Stimulated activated CD4-positive, alpha-beta T cell treated with anti-CD3 and anti-CD28 coated beads, Interleukin-15, amount 100 ng/mL, for 24 hours (primary cell): Measurements from ENCODE around the gene KCNK2.
"Not testable (repeated sequence)": the region's sequence is repeated elsewhere in the genome, so short reads cannot be mapped to it uniquely, and the experiment has no call there.

ENCODE experiments used
- DNase-seq: peaks from one replicate; pipeline ENCODE4 v3.0.0-alpha.2; 2020

The KCNK2 gene

GRCh38 chr1:215160351-215160750, 77.8 kb downstream of the KCNK2 start:
- no peak for DNase-seq

DNA sequence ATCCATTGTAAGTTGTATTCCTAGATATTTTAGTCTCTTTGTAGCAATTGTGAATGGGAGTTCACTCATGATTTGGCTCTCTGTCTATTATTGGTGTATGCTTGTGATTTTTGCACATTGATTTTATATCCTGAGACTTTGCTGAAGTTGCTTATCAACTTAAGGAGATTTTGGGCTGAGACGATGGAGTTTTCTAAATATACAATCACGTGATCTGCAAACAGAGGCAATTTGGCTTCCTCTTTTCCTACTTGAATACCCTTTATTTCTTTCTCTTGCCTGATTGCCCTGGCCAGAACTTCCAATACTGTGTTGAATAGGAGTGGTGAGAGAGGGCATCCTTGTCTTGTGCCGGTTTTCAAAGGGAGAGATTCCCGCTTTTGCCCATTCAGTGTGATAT, 80.6 kb downstream of the KCNK2 start:
- not testable (repeated sequence) for DNase-seq

DNA sequence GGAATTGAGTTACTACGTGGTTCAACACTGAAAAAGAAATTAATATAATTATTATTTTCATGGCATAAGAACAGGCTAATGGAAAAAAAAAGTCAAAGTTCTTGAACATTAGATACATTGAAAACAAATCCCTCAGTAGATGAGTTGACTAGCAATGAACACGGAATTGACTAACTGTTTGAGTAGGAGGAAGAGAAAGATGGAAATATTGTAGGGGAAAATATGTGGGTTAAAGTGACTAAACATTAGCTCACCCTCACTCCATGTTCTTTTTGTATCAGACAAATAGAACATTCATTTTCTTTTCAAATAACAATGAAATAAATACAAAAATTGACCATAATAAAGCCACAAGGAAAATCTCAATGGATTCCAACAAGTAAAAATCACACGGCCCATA, 84.3 kb downstream of the KCNK2 start:
- no peak for DNase-seq

- no peak for DNase-seq
Measured at GRCh38 chr1:215181518-215181917, 99.0 kb downstream of the KCNK2 start.

- DNase-seq, result no peak
Measured at GRCh38 chr1:215185067-215185620, 102.6 kb downstream of the KCNK2 start.

DNA sequence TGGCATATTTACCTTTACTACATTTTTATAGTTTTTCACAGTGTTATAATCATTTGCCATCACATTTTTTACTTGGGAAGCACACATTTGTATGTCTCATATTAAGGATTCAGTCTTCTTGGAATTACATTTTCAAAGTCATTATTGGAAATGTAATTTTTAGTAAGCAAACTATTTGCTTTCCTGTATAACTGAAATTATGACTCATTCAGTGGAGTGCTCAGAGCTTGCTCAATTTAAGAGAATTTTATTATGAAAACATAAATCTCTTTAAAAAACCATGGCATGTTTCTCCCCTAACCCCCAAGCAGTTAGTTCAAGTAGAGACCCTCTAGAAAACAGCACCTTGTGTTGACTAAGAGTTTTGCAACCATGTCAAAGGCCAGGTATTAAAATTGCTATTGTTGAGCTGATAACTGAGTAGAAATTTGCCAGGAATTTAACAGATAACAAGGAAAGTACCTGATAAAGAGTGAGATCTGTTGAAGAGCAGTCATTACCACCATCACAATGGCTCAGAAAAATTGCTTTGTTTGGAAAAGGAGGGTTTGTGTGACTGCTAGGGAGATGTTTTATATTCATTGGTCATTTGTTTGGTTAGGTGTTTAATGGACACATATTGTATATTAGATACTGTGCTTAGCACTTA, 105.9 kb downstream of the KCNK2 start:
- DNase-seq, result no peak

- no peak for DNase-seq
Measured at GRCh38 chr1:215192306-215192705, 109.8 kb downstream of the KCNK2 start.

GRCh38 chr1:215198021-215198420, 115.5 kb downstream of the KCNK2 start:
- DNase-seq, result no peak

GRCh38 chr1:215200121-215200520, 117.6 kb downstream of the KCNK2 start:
- no peak for DNase-seq

DNA sequence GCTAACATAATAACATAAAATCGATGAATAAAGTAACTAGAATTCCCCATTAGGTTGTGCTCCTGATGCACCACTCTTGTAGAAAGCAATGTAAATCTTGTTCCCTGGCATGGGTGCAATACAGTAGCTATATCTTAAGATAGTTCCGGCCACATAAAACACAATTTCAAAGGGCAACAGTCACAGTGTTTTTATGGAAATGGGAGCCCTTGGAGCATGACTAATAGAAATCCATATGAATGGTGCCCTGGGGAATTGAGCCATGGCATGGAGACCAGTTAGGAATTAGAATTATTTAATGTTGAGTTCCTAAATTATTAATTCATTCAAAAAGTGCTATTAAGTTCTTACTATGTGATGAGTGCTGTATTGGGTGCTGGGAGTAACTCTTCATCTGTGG, 118.7 kb downstream of the KCNK2 start:
- no peak for DNase-seq

DNA sequence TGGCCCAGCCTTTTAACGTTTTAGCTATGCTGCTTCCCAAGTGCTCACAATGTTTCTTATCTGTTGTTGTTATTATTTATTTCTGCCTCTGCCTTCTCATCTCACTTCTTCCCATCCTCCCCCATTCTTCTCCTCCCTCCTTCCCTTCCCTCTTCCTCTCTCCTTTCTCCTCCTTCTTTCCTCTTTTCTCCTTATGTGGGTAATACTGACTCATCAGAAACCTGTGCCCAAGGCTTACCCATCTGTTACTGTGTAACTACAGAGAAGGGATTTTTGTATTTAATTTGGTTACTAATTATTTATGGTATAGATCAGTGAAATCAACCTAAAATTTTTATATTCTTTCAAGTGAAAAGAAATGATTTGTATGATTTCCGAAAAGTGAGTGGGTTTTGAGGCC, 120.3 kb downstream of the KCNK2 start:
- DNase-seq, result no peak

DNA sequence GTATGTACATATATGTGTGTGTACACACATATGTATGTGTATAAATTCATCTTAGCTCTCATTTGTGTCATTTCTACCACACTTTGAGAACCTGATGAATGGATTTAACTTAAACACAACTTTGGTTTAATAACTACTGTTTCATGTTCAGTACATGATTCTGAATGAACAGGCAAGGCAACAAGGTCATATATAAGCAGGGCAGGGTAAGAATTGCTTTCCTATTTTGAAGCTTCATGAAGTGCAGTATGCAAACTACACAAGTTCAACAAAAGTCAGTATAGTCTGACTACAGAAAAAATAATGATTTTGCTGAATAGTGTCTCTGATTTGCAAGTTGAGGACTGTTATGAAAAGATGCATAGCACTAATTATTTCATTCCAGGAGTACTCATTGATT, 127.6 kb downstream of the KCNK2 start:
- no peak for DNase-seq

- DNase-seq, result no peak
Measured at GRCh38 chr1:215215846-215216245, 133.3 kb downstream of the KCNK2 start.

- DNase-seq, result no peak
Measured at GRCh38 chr1:215219372-215219771, 136.8 kb downstream of the KCNK2 start.

- DNase-seq, result no peak
Measured at GRCh38 chr1:215220346-215220745, 137.8 kb downstream of the KCNK2 start.

DNA sequence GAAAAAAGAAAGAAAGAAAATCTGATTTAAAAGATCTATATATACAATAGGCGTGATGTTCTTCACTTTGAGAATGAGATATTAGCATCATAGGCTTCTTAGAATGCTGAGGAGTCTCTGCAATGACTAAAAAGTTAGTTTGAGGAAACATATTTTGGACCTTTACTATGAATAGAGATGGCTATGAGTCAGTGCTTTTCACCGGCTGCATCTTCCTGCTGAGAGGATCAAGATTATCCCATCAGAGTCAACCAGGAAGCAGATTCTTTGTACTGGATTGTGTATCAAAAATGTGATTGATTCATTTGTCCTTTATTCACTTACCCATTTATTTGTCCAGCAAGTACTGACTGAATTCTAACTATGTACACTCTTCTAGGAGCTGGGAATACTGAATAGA, 144.2 kb downstream of the KCNK2 start:
- DNase-seq, result no peak

GRCh38 chr1:215228193-215228592, 145.7 kb downstream of the KCNK2 start:
- no peak for DNase-seq

- no peak for DNase-seq
Measured at GRCh38 chr1:215241451-215241850, 158.9 kb downstream of the KCNK2 start.

- no peak for DNase-seq
Measured at GRCh38 chr1:215243345-215244054, 161.0 kb downstream of the KCNK2 start.

DNA sequence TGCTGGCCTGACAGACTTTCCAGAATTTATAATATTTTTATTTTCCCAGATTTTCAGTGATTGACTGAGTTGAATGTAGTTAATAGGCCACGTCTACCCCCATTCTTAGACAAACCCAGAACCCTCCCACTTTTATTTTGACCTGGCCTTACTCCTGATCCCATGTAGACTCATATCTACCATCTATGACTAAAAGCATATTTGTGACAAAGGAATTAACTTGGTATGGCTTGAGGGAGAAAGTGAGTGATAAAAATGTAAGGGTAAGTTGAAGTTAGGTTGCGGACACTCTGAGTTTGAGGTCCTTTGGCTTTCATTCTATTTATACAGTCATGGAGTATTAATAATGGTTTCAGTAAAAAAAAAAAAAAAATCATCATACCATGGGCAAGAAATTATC, 168.4 kb downstream of the KCNK2 start:
- no peak for DNase-seq

DNA sequence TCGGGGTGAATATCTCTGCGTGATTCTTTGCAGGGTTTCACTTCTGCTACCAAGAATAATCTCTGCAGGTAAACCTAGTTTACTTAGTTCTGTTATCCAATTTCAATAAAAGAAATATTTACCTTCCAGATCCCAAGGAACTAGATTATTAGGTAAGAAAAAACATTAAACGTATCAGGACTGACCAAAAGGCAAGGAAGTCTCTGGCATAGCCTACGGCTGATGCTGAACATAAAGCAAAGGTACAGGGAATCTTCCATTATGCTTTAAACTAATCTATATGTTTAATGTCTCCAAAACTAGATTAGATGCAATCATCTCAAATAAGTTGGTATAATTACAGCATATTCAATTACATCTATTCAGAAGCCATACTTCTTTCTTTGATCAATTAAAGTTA, 168.9 kb downstream of the KCNK2 start:
- DNase-seq, result no peak

- no peak for DNase-seq
Measured at GRCh38 chr1:215252164-215252563, 169.6 kb downstream of the KCNK2 start.

- DNase-seq, result no peak
Measured at GRCh38 chr1:215256936-215257679, 174.6 kb downstream of the KCNK2 start.

DNA sequence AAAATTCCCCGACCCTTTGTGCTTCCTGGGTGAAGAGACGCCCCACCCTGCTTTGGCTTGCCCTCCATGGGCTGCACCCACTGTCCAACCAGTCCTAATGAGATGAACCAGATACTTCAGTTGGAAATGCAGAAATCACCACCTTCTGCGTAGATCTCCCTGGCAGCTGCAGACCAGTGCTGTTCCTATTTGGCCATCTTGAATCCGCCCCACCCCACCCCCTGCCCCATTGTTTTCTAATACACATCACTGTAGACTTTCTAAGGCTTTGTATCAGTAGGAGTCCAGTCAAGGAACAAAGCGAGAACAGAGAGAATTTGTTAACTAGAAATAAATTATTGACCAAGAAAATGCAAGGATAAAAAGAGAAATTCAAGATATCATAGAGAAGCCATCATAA, 178.2 kb downstream of the KCNK2 start:
- no peak for DNase-seq
